ENCODE results near the gene COL6A5. TPM values are rescaled to one million over a fixed set of nuclear protein-coding genes. Genes with fewer than 3 reads are reported as not detected.

Gene COL6A5
- total RNA-seq, 4 donors from 2014 or later, result 0.04 to 0.84 (median 0.05) TPM; not detected in 1

DNA sequence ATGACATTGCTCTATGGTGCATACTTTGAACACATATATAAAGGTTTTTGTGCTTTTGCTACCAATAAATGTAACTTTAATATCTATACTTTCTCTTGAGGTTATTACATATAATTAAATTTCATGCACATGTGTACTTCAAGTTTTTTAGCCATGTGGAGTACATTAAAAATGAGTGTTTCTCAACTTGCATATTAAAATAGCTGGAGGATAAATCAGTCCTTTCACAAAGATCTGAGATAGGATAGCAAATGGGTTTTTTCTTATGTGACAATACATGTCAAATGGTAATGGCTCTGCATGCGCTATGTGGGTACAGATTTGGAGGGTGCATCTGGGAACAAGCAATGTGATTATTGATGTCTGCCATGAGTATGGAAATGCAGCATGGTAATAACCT, 122.8 kb downstream of the COL6A5 start:
- TF ChIP-seq POLR2A (IDR thresholded peaks at IDR 0.05), result no peak
- TF ChIP-seq, protein P1, sequence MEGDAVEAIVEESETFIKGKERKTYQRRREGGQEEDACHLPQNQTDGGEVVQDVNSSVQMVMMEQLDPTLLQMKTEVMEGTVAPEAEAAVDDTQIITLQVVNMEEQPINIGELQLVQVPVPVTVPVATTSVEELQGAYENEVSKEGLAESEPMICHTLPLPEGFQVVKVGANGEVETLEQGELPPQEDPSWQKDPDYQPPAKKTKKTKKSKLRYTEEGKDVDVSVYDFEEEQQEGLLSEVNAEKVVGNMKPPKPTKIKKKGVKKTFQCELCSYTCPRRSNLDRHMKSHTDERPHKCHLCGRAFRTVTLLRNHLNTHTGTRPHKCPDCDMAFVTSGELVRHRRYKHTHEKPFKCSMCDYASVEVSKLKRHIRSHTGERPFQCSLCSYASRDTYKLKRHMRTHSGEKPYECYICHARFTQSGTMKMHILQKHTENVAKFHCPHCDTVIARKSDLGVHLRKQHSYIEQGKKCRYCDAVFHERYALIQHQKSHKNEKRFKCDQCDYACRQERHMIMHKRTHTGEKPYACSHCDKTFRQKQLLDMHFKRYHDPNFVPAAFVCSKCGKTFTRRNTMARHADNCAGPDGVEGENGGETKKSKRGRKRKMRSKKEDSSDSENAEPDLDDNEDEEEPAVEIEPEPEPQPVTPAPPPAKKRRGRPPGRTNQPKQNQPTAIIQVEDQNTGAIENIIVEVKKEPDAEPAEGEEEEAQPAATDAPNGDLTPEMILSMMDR (IDR thresholded peaks at IDR 0.05), result no peak
- no peak for DNase-seq (ENCODE audit: low spot score in 2 of 2)
- intact Hi-C loops (cut with DNase I; ENCODE audit: low total_unique reads), result no loop called here
- 67 to 85% methylated on average over 1 of the region's 1 CpG for WGBS, 2 donors
- no peak overlapping the region for H3K4me3 ChIP-seq (ENCODE audit: low read depth, poor library complexity, severe bottlenecking)

DNA sequence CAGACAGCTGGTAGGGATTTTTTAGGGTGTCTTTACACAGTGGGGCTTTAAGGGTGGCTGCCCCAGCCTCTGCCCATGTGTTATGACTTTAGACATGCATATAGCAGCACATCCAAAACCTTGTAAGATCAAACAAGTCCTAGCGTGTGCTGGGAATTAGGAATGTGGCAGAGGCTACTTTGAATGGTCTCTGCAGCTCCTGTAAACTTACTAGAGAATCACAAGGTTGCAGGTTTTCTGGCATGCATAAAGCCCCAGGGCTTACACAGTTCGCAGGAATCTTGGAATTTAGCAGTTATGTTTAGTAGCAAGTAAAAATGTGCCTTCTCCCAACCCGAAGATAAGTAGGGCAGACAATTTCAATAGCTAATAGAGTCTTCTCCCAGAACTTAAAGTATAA, 124.7 kb downstream of the COL6A5 start:
- intact Hi-C loops (cut with DNase I; ENCODE audit: low total_unique reads), result no loop called here
- H3K4me3 ChIP-seq (ENCODE audit: low read depth, poor library complexity, severe bottlenecking), result no peak overlapping the region
- DNase-seq (ENCODE audit: low spot score in 2 of 2), result no peak
- TF ChIP-seq, protein P1 (IDR thresholded peaks at IDR 0.05), result no peak
- no peak for TF ChIP-seq POLR2A (IDR thresholded peaks at IDR 0.05)
- WGBS, 2 donors, result 23 to 33% methylated on average over 3 of the region's 3 CpGs

DNA sequence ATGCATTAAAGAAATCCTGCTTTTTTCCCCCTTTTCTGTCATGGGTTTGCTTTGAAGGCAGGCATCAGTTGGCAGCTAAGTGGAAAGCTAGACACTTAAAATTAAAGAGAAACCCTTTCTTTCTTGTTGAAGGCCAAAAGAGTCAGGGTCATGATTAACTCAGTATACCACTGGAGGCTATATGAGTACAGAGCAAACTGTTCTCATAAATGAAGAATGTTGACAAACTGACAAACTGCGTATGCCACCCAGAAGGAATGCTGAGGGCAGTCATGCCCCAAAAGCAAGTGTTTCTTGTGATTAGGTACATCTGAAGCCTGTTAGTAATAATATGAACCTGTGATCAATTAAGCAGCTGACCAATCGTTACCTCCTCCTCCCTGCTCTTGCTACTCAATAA, 127.9 kb downstream of the COL6A5 start:
- no peak for DNase-seq (ENCODE audit: low spot score in 2 of 2)
- 30 to 48% methylated on average over 2 of the region's 2 CpGs for WGBS, 2 donors
- intact Hi-C loops (cut with DNase I; ENCODE audit: low total_unique reads), result no loop called here
- H3K4me3 ChIP-seq (ENCODE audit: low read depth, poor library complexity, severe bottlenecking), result no peak overlapping the region
- TF ChIP-seq, protein P1 (IDR thresholded peaks at IDR 0.05), result no peak
- TF ChIP-seq POLR2A (IDR thresholded peaks at IDR 0.05), result no peak

DNA sequence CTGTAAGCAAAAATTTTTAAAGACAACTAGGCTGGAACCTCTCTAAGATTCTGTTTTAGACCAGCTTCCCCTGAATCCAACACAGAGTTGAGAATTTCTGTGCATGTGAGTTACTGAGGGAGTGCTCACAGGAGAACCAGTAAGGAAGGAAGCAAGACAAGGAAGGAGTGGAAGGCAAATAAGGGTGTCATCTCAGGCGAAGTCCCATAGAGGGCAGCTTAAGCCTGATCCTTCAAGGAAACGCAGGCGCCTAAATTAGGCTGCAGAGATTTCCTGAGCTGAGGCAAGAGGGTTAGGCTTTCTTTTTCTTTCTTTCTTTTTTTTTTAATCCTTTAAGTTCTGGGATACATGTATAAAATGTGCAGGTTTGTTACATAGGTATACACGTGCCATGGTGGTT, 135.3 kb downstream of the COL6A5 start:
- intact Hi-C loops (cut with DNase I; ENCODE audit: low total_unique reads), result no loop called here
- WGBS, 2 donors, result 18 to 30% methylated on average over 4 of the region's 4 CpGs
- no peak overlapping the region for H3K4me3 ChIP-seq (ENCODE audit: low read depth, poor library complexity, severe bottlenecking)
- DNase-seq (ENCODE audit: low spot score in 2 of 2), result no peak
- TF ChIP-seq POLR2A (IDR thresholded peaks at IDR 0.05), result no peak
- TF ChIP-seq, protein P1 (IDR thresholded peaks at IDR 0.05), result no peak

DNA sequence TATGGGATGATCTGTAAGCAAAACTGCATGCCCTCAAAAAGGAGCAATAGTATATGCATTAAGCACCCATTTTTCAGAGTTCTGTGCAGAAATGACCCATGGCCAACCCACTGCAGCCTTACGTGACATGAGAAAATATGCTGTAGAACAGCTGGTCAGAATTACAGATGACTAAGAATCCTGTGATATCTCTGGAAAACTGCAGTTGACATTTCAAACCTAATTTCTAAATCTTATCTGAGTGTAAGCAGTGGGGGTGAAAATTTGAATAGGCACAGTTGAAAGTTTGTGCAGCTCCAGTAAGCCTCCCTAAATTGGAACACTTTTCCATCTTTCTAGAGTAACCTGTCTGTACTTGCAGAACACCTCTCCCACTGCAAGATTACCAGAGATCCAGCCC, 142.8 kb downstream of the COL6A5 start:
- no peak overlapping the region for H3K4me3 ChIP-seq (ENCODE audit: low read depth, poor library complexity, severe bottlenecking)
- TF ChIP-seq POLR2A (IDR thresholded peaks at IDR 0.05), result no peak
- TF ChIP-seq, protein P1 (IDR thresholded peaks at IDR 0.05), result no peak
- 56 to 67% methylated on average over 1 of the region's 1 CpG for WGBS, 2 donors
- intact Hi-C loops (cut with DNase I; ENCODE audit: low total_unique reads), result no loop called here
- no peak for DNase-seq (ENCODE audit: low spot score in 2 of 2)

DNA sequence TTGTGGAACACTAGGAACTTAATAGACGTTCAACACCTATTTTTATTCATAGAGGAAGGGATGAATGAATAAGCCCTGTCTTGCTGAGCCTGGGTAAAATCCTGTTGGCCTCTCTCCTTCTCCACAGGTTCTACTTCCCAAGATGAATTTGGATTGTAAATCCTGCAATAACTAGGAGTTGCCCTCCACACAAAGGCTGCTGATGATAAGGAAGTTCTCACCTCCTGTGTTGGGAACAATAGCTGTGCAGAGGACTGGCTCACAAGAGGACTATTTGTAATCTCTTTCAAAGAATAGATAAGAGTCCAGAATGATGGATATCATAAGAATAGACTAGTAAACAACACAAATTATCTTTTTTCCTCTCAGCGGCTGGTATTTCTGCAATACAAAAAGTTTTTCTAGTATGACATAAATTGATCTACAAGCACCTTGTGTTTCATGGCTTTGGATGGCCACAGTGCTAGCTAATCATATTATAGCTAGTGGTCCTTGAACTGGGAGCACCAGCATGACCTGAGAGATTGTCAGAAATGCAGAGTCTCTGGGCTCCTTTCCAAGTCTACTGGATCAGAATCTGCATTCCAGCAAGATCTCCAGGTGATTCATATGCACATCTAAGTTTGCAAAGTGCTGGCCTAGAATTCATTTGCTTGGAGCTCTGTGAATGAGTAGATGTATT, 143.4 kb downstream of the COL6A5 start:
- WGBS, 2 donors, result 67 to 72% methylated on average over 2 of the region's 2 CpGs
- no peak overlapping the region for H3K4me3 ChIP-seq (ENCODE audit: low read depth, poor library complexity, severe bottlenecking)
- no peak for TF ChIP-seq POLR2A (IDR thresholded peaks at IDR 0.05)
- TF ChIP-seq, protein P1 (IDR thresholded peaks at IDR 0.05), result no peak
- no peak for DNase-seq (ENCODE audit: low spot score in 2 of 2)
- intact Hi-C loops (cut with DNase I; ENCODE audit: low total_unique reads), result no loop called here

Data from lower leg skin (tissue), 4 donors.